IPS DF 6.9 (cell line): ENCODE data around the gene FKBP15.
"Not testable (repeated sequence)": the region's sequence is repeated elsewhere in the genome, so short reads cannot be mapped to it uniquely, and the experiment has no call there.

ENCODE experiments used
- DNase-seq: peaks from one replicate; pipeline ENCODE4 v3.0.0-alpha.2; 2013; ENCODE audit warnings: low read depth, low spot score
- H3K27ac ChIP-seq: one replicate; pipeline ENCODE4 v1.5.1; 2013; ENCODE audit warnings: low read length, control low read depth
- H3K27me3 ChIP-seq: 2 replicates; pipeline ENCODE4 v1.6.1; 2013; ENCODE audit warnings: mild to moderate bottlenecking, low read length; ENCODE audit not compliant: control insufficient read depth, insufficient read depth
- H3K36me3 ChIP-seq: 2 replicates; pipeline ENCODE4 v1.6.1; 2013; ENCODE audit warnings: low read length; ENCODE audit not compliant: control insufficient read depth, insufficient read depth
- H3K4me1 ChIP-seq: 2 replicates; pipeline ENCODE4 v1.6.1; 2013; ENCODE audit warnings: low read length; ENCODE audit not compliant: control insufficient read depth, insufficient read depth
- H3K4me3 ChIP-seq: 2 replicates; pipeline ENCODE4 v1.5.1; 2013; ENCODE audit warnings: mild to moderate bottlenecking, low read length
- H3K9me3 ChIP-seq: 2 replicates; pipeline ENCODE4 v1.6.1; 2013; ENCODE audit warnings: low read length, inconsistent platforms; ENCODE audit not compliant: control insufficient read depth, insufficient read depth
- WGBS: extraction: QIAGEN DNeasy Blood & Tissue Kit; methylation state at CpG from one replicate; pipeline ENCODE4 v1.1.7; 2013; ENCODE audit warnings: mixed read lengths, missing lambda C conversion rate; ENCODE audit not compliant: insufficient read length, insufficient coverage; 5-methylcytosine and 5-hydroxymethylcytosine counted together

Gene FKBP15

DNA sequence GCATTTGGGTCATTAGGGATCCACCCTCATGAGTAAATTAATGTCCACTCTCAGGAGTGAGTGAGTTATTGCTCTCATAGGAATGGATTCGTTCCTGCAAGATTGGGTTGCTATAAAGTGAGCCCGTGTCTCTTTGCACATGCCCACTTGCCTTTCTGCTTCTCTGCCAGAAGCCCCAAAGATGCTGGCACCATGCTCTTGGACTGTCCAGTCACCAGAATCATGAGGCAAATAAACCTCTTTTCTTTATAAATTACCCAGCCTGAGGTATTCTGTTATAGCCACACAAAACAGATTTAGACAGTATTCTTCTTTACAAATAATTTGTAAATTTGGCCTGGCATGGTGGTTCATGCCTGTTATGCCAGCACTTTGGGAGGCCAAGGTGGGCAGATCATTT lies 29.7 kb upstream of the FKBP15 start:
- Histone ChIP-seq H3K27me3 (no peaks in the 10 kb centered on the region), H3K4me1 (no peaks in the 10 kb centered on the region), H3K9me3 (no peaks in the 10 kb centered on the region), H3K4me3 (no peak overlapping the region), H3K36me3 (no peaks in the 10 kb centered on the region), H3K27ac (no peak overlapping the region)
- no CpG with 5 or more reads among the region's 2 CpGs for WGBS
- DNase-seq, result no peak

DNA sequence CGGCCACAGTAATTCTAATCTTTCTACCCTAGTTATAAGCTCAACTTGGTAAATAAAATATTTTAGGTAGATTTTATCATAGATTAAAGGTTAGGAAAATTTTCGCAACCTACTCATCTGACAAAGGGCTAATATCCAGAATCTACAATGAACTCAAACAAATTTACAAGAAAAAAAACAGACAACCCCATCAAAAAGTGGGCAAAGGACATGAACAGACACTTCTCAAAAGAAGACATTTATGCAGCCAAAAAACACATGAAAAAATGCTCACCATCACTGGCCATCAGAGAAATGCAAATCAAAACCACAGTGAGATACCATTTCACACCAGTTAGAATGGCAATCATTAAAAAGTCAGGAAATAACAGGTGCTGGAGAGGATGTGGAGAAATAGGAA lies 28.6 kb upstream of the FKBP15 start:
- H3K4me3 ChIP-seq, H3K36me3 ChIP-seq, H3K27ac ChIP-seq, H3K27me3 ChIP-seq, DNase-seq, H3K4me1 ChIP-seq, H3K9me3 ChIP-seq: not testable (repeated sequence)
- no CpG with 5 or more reads among the region's 2 CpGs for WGBS

DNA sequence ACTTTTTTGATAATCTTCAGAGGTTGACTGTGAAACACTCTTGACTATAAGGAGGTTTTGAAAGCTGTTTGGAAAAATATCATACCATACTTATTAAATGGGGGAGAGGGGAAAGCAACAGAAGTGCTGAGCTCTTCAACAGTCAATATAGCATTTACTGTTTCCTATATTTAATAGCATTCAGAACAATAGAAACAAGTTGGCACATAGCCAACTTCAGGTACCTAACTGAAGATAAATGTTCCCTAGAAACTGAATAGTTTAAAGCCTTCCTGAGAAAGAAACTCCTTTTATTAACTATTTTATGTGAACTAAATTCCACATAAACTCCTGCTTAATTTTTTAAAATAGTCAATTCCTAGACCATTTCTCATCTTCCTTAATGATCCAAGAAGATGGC lies 26.6 kb upstream of the FKBP15 start:
- Histone ChIP-seq H3K4me3 (no peak overlapping the region), H3K27me3 (no peaks in the 10 kb centered on the region), H3K4me1 (no peaks in the 10 kb centered on the region), H3K9me3 (no peaks in the 10 kb centered on the region), H3K36me3 (no peaks in the 10 kb centered on the region), H3K27ac (no peak overlapping the region)
- no peak for DNase-seq

DNA sequence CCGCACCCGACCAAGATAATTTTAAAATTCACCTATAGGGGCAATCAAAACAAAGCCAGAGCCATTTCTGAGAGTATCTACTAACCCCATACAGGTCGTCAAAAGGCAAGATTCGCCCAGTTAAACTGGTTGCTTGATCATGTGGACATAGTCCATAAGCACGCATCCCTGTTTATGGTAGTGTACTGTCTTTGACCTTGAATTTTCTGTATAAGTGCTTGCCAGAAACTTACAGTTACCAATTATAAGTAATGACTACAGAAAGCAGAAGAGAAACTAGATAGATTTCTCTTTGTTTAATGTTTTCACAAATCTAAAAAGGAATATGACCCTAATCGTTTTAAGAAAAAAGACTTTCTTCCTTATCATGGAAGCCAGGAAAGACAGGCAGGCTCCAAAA lies 25.9 kb upstream of the FKBP15 start:
- H3K36me3 ChIP-seq, result no peaks in the 10 kb centered on the region
- no peaks in the 10 kb centered on the region for H3K9me3 ChIP-seq
- H3K27me3 ChIP-seq, result no peaks in the 10 kb centered on the region
- no peaks in the 10 kb centered on the region for H3K4me1 ChIP-seq
- DNase-seq, result no peak
- H3K4me3 ChIP-seq, result no peak overlapping the region
- no peak overlapping the region for H3K27ac ChIP-seq
- WGBS, result no CpG with 5 or more reads among the region's 6 CpGs

DNA sequence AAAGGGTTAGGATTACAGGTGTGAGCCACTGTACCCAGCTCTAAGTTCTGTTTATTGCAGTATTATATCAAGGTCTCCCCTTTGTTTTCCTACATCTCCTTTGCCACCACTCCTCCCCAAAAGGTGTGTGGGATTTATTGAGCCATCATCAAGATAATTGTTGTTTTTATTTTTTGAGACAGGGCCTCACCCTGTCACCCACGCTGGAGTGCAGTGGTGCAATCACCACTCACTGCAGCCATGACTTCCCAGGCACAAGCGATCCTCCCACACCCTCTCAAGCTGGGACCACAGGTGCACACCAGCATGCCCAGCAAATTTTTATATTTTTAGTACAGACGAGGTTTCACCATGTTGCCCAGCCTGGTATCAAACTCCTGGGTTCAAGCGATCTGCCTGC lies 24.8 kb upstream of the FKBP15 start:
- WGBS, result no CpG with 5 or more reads among the region's 4 CpGs
- Histone ChIP-seq H3K4me3 (no peak overlapping the region), H3K27me3 (no peaks in the 10 kb centered on the region), H3K27ac (no peak overlapping the region), H3K36me3 (no peaks in the 10 kb centered on the region), H3K4me1 (no peaks in the 10 kb centered on the region), H3K9me3 (no peaks in the 10 kb centered on the region)
- no peak for DNase-seq

DNA sequence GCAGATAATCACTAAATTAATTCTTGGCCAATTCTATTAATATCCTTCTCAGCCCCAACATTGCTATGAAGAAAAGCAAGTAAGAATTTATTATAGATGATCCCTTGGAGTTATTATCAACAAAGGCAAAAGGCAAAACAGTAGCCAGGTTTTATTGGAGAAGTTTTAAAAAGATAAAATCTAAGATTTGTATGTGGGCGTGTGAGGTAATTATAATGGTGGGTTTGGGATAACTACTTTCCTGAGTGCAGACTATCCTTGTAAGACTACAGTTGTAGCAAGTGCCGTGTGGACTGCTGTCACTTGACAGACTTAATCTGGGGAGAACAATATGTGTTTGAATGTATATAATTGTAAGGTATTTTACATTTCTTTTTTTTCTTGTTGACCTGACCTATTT lies 23.5 kb upstream of the FKBP15 start:
- no peaks in the 10 kb centered on the region for H3K36me3 ChIP-seq
- DNase-seq, result no peak
- H3K27me3 ChIP-seq, result no peaks in the 10 kb centered on the region
- no peaks in the 10 kb centered on the region for H3K4me1 ChIP-seq
- WGBS, result 100% methylated on average over 1 of the region's 2 CpGs
- H3K27ac ChIP-seq, result no peak overlapping the region
- H3K9me3 ChIP-seq, result no peaks in the 10 kb centered on the region
- no peak overlapping the region for H3K4me3 ChIP-seq

DNA sequence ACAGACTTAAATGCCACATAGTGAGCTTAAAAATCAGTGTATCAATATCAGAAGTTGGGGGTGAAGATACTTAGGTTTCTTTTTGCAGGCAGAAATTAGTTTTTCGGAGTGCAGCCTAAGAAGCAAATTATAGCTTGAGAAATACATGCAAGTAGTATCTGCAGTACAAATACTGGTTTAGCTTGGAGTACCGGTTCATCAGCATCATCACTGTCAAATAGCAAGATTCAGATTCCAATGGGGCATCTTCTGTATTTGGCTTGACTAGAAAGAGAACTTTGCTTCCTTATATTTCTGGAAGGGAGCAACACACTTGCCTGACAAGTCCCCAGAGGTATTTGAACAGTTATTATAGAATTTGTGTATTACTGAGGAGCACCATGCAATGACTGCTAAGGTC lies 20.1 kb upstream of the FKBP15 start:
- Histone ChIP-seq H3K27ac (no peak overlapping the region), H3K9me3 (no peaks in the 10 kb centered on the region), H3K4me1 (no peaks in the 10 kb centered on the region), H3K4me3 (no peak overlapping the region), H3K36me3 (no peaks in the 10 kb centered on the region), H3K27me3 (no peaks in the 10 kb centered on the region)
- no peak for DNase-seq
- no CpG with 5 or more reads among the region's 2 CpGs for WGBS

DNA sequence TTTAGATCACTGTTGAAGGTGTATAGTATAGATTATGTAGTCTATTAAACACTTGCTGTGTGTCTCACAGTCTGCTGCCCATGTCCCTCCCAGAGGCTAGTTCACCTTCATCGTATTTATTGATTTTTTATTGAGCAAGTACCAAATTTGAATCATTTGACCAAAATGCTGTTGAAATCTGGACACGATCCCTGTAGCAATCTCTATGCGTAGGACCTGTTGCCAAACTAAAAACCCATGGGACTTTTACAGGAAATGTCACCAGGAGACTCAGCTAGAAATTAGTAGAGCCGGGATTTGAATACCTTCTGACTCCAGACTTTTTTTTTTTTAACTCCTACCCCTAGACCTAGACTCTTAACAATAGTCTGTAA lies 17.8 kb upstream of the FKBP15 start:
- Histone ChIP-seq H3K4me3 (no peak overlapping the region), H3K27ac (no peak overlapping the region), H3K27me3 (no peaks in the 10 kb centered on the region), H3K36me3 (no peaks in the 10 kb centered on the region), H3K4me1 (no peaks in the 10 kb centered on the region), H3K9me3 (no peaks in the 10 kb centered on the region)
- no peak for DNase-seq
- WGBS, result no CpG with 5 or more reads among the region's 4 CpGs

DNA sequence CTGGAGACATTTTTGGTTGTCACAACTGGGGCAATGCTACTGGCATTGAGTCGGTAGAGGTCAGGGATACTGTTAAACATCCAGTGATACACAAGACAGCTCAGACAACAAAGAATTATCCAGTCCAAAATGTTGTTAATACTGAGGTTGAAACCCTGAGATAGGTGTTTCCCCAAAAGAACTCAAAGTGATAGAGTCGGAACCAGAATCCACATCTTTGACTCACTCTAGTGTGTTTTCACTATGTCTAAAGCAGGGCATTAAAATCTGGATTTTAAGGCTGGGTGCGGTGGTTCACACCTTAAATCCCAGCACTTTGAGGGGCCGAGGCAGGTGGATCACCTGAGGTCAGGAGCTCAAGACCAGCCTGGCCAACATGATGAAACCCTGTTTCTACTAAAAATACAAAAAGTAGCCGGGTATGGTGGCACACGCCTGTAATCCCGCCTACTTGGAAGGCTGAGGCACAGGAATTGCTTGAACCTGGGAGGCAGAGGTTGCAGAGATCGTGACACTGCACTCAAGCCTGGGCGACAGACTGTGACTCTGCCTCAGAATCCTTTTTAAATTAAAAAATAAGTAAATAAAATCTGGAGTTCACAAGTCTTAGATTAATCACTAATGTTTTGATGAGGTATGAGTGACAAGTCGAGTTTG lies 17.3 kb upstream of the FKBP15 start:
- H3K4me3 ChIP-seq, result no peak overlapping the region
- H3K36me3 ChIP-seq, result no peaks in the 10 kb centered on the region
- H3K27me3 ChIP-seq, result no peaks in the 10 kb centered on the region
- H3K4me1 ChIP-seq, result no peaks in the 10 kb centered on the region
- no CpG with 5 or more reads among the region's 10 CpGs for WGBS
- H3K9me3 ChIP-seq, result no peaks in the 10 kb centered on the region
- no peak overlapping the region for H3K27ac ChIP-seq
- DNase-seq, result no peak

DNA sequence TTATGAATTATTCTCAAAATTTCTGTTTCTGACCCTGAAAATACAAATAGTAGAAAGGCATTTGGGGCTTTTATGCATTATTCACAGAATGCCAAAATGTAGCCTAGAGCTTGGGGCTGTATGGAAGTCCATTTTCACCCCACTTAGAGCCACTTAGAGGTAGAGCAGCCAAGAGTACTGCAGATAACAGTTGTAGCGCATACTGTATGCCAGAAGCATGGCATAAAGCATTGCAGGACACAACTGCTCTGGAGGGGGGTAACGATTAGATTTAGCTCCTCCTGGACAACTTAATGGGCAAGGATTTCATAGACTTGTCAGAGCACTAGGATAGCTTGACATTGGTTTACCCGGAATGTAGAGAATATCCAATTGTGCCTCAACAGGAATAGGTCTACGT lies 15.9 kb upstream of the FKBP15 start:
- DNase-seq, result no peak
- WGBS, result no CpG with 5 or more reads among the region's 4 CpGs
- Histone ChIP-seq H3K36me3 (no peaks in the 10 kb centered on the region), H3K27ac (no peak overlapping the region), H3K9me3 (no peaks in the 10 kb centered on the region), H3K4me1 (no peaks in the 10 kb centered on the region), H3K27me3 (no peaks in the 10 kb centered on the region), H3K4me3 (no peak overlapping the region)

DNA sequence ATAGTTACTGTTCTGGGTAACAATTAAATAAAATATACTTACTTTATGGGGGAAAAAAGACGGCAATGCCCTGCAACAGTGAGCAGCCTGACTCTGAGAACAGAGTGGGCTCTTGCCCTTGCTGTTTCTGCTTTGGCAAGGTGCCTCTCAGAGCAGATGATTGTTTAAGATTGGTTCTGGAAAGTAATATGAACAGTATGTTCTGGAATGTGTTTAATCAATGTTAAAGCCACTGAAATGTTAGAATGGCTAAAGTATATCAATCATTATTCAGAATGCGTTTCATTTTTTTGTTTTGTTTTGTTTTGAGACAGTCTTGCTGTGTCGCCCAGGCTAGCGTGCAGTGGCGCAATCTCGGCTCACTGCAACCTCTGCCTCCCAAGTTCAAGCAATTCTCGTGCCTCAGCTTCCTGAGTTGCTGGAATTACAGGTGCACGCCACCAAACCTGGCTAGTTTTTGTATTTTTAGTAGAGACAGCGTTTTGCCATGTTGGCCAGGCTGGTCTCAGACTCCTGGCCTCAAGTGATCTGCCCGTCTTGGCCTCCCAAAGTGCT lies 14.7 kb upstream of the FKBP15 start:
- no CpG with 5 or more reads among the region's 10 CpGs for WGBS
- not testable (repeated sequence) for DNase-seq, H3K27me3 ChIP-seq, H3K4me3 ChIP-seq, H3K4me1 ChIP-seq, H3K36me3 ChIP-seq, H3K27ac ChIP-seq, H3K9me3 ChIP-seq
